ENCODE measurements around the gene EVX2. TPM values are rescaled to one million over a fixed set of nuclear protein-coding genes. Genes with fewer than 3 reads are reported as not detected.

The EVX2 gene
- polyA plus RNA-seq, 1 of the 3 experiments (the other 2 are of a cell fraction), result not detected

GRCh38 chr2:176110415-176111308 lies 26.9 kb upstream of the EVX2 start:
- H3K4me3 ChIP-seq (ENCODE audit: low read depth in 2 of 2, low read length in 1 of 2), result peak overlapping the region in 1 of 2 experiments; percentile 19; a peak in 1 of 4 replicates
- no peaks in the 10 kb centered on the region for H3K36me3 ChIP-seq (replicated peaks in 1 of 2; ENCODE audit: control insufficient read depth in 1 of 2, insufficient read depth in 2 of 2, low read length in 1 of 2)
- H2AFZ ChIP-seq (ENCODE audit: low read depth), result no peak overlapping the region
- CTCF ChIA-PET, result interaction anchor here (0.5 to 17.7 kb wide), 43 partner anchors 8 to 1638 kb away, joined by 3 to 264 read pairs (median 4); partner anchors contain the start of genes EVX2, HOXD12, HOXD13 and HOXD9
- peaks cover 70% of the 10 kb centered on the region for H3K27me3 ChIP-seq (ENCODE audit: insufficient read depth)
- H3K4me1 ChIP-seq (ENCODE audit: control insufficient read depth in 1 of 2, insufficient read depth in 2 of 2, low read depth in 1 of 2, low read length in 1 of 2), result peaks cover 0 to 4% of the 10 kb centered on the region in 2 experiments; a peak in 2 of 4 replicates
- H3K9me3 ChIP-seq, result no peaks in the 10 kb centered on the region
- no peak overlapping the region for H3K27ac ChIP-seq (ENCODE audit: low read depth in 2 of 2, low read length in 1 of 2)
- POLR2A ChIA-PET, result interaction anchor here (0.7 to 1.1 kb wide), 2 partner anchors 26 to 527 kb away, joined by 3 to 4 read pairs; no protein-coding TSS in a partner anchor
- H3K9ac ChIP-seq, result no peak overlapping the region
- no peak for DNase-seq
- H4K20me1 ChIP-seq (ENCODE audit: insufficient read depth), result no peaks in the 10 kb centered on the region
- H3K9me2 ChIP-seq, result no peaks in the 10 kb centered on the region
- H3K79me2 ChIP-seq (ENCODE audit: insufficient read depth), result no peaks in the 10 kb centered on the region
- H3F3A ChIP-seq (replicated peaks; ENCODE audit: insufficient read depth), result peaks cover 3% of the 10 kb centered on the region
- no peak for TF ChIP-seq GATA2 (CRISPR knock-in tag; IDR thresholded peaks at IDR 0.05)
- TF ChIP-seq RFX5 (IDR thresholded peaks at IDR 0.05; ENCODE audit: low read length), result no peak
- no peak for TF ChIP-seq RCOR1 (IDR thresholded peaks at IDR 0.05; ENCODE audit: low read length)
- no peak for TF ChIP-seq GABPA (IDR thresholded peaks at IDR 0.05; ENCODE audit: low read depth)
- no peak for TF ChIP-seq IRF3 (IDR thresholded peaks at IDR 0.05; ENCODE audit: low read depth, low read length)
- TF ChIP-seq EZH2phosphoT487 (IDR thresholded peaks at IDR 0.05; ENCODE audit: borderline replicate concordance, low read depth), result no peak
- TF ChIP-seq CTCF (IDR thresholded peaks at IDR 0.05), result no peak
- H3K4me2 ChIP-seq, result peak overlapping the region; percentile 39
- 41% methylated on average over 7 of the region's 7 CpGs for WGBS (ENCODE audit: low lambda C conversion rate)

- Histone ChIP-seq H3K4me2 (no peak overlapping the region), H2AFZ (ENCODE audit: low read depth) (no peak overlapping the region), H3K27ac (ENCODE audit: low read depth in 2 of 2, low read length in 1 of 2) (no peak overlapping the region), H3K9me3 (no peaks in the 10 kb centered on the region), H3K9me2 (no peaks in the 10 kb centered on the region), H4K20me1 (ENCODE audit: insufficient read depth) (no peaks in the 10 kb centered on the region), H3K27me3 (ENCODE audit: insufficient read depth) (peaks cover 73% of the 10 kb centered on the region), H3K4me3 (ENCODE audit: low read depth in 2 of 2, low read length in 1 of 2) (no peak overlapping the region), H3K9ac (no peak overlapping the region), H3K79me2 (ENCODE audit: insufficient read depth) (no peaks in the 10 kb centered on the region), H3F3A (replicated peaks; ENCODE audit: insufficient read depth) (peaks cover 3% of the 10 kb centered on the region), H3K36me3 (replicated peaks in 1 of 2; ENCODE audit: control insufficient read depth in 1 of 2, insufficient read depth in 2 of 2, low read length in 1 of 2) (no peaks in the 10 kb centered on the region), H3K4me1 (ENCODE audit: control insufficient read depth in 1 of 2, insufficient read depth in 2 of 2, low read depth in 1 of 2, low read length in 1 of 2) (peaks cover 0 to 5% of the 10 kb centered on the region in 2 experiments; a peak in 2 of 4 replicates)
- no peak for DNase-seq
- POLR2A ChIA-PET, result no interaction called here
- 87% methylated on average over 4 of the region's 4 CpGs for WGBS (ENCODE audit: low lambda C conversion rate)
- TF ChIP-seq SMC3 (IDR thresholded peaks at IDR 0.05; ENCODE audit: low read depth, low read length) (no peak), RAD21 (IDR thresholded peaks at IDR 0.05; ENCODE audit: low read length) (no peak), ELF1 (IDR thresholded peaks at IDR 0.05) (no peak), EP300 (IDR thresholded peaks at IDR 0.05; ENCODE audit: borderline replicate concordance in 1 of 2, low read depth in 1 of 2, low read length in 1 of 2) (no peak), YY1 (IDR thresholded peaks at IDR 0.05; ENCODE audit: low read depth) (no peak), USF1 (IDR thresholded peaks at IDR 0.05; ENCODE audit: borderline replicate concordance, low read depth) (no peak), FOSL2 (IDR thresholded peaks at IDR 0.05; ENCODE audit: borderline replicate concordance, low read depth) (no peak), TCF12 (IDR thresholded peaks at IDR 0.05) (no peak), MXI1 (IDR thresholded peaks at IDR 0.05; ENCODE audit: low read depth, low read length) (no peak), MEF2A (IDR thresholded peaks at IDR 0.05; ENCODE audit: borderline replicate concordance, low read depth) (no peak), SIN3A (IDR thresholded peaks at IDR 0.05; ENCODE audit: borderline replicate concordance, low read depth, low read length) (no peak), TAF1 (IDR thresholded peaks at IDR 0.05; ENCODE audit: borderline replicate concordance, low read depth, low read length) (no peak), USF2 (IDR thresholded peaks at IDR 0.05; ENCODE audit: borderline replicate concordance, low read depth, low read length) (no peak), PBX3 (IDR thresholded peaks at IDR 0.05) (no peak)
- CTCF ChIA-PET, result interaction anchor here (0.5 to 17.7 kb wide), 14 partner anchors 15 to 1639 kb away, joined by 3 to 264 read pairs (median 5); partner anchors contain the start of genes HOXD12, HOXD13 and HOXD9
Observed at GRCh38 chr2:176109946-176110345, 26.2 kb upstream of the EVX2 start.
